HEK293 (cell line): ENCODE measurements around the gene CRABP2.
A peak's percentile ranks its signal among the peaks of the same experiment; 100 is the strongest.

Experiments used
- CTCF ChIA-PET: fragments of 350-600 bp; formaldehyde crosslinking; extraction: SDS; loops from one replicate; lab custom pipeline; 2021; ENCODE audit warnings: antibody characterized with exemption; lab: Yijun Ruan, JAX
- POLR2A ChIA-PET: fragments of 300-600 bp; formaldehyde crosslinking; extraction: SDS; loops from one replicate; lab custom pipeline; 2020; ENCODE audit warnings: antibody characterized with exemption, inconsistent platforms; lab: Yijun Ruan, JAX
- H3K27ac ChIP-seq: fragments of 200-500 bp; sonication (Bioruptor generic); 2 replicates; pipeline ENCODE4 v1.5.1; 2014; ENCODE audit warnings: low read depth, low read length, control low read depth, inconsistent platforms; ENCODE audit errors: extremely low read depth
- H3K36me3 ChIP-seq, 2 experiments: fragments of 200-500 bp in 1 of 2; sonication (Bioruptor generic) in 1 of 2; 1 replicate in 1 of 2; 2 replicates in 1 of 2; pipeline ENCODE4 v1.5.1; 2014 to 2017; ENCODE audit warnings: inconsistent platforms in 2 of 2, low read length in 2 of 2; ENCODE audit not compliant: control insufficient read depth in 2 of 2, insufficient read depth in 1 of 2
- H3K4me1 ChIP-seq: fragments of 200-500 bp; sonication (Bioruptor generic); 2 replicates; pipeline ENCODE4 v1.5.1; 2014; ENCODE audit warnings: mild to moderate bottlenecking, low read length, inconsistent platforms; ENCODE audit not compliant: control insufficient read depth, insufficient read depth
- H3K4me3 ChIP-seq: 2 replicates; pipeline ENCODE4 v1.5.1; 2011; ENCODE audit warnings: low read depth, mild to moderate bottlenecking, control low read depth, low read length, moderate library complexity
- H3K9me3 ChIP-seq: fragments of 200-500 bp; sonication (Bioruptor generic); 2 replicates; pipeline ENCODE4 v1.5.1; 2014; ENCODE audit warnings: low read depth, low read length, inconsistent platforms; ENCODE audit not compliant: control insufficient read depth, insufficient read depth
- KLF1 ChIP-seq: fragments of 450-650 bp; formaldehyde crosslinking; IDR thresholded peaks from 2 replicates; pipeline ENCODE4 v1.5.1; 2016; ENCODE audit warnings: missing biosample characterization, missing genetic modification characterization
- ZBTB17 ChIP-seq: fragments of 450-650 bp; formaldehyde crosslinking; IDR thresholded peaks from 2 replicates; pipeline ENCODE4 v1.5.1; 2016; ENCODE audit warnings: missing biosample characterization, missing genetic modification characterization
- ZFP69B ChIP-seq: fragments of 450-650 bp; formaldehyde crosslinking; IDR thresholded peaks from 2 replicates; pipeline ENCODE4 v1.5.1; 2016; ENCODE audit warnings: missing biosample characterization, missing genetic modification characterization
- ZIC2 ChIP-seq: fragments of 450-650 bp; formaldehyde crosslinking; IDR thresholded peaks from 2 replicates; pipeline ENCODE4 v1.5.1; 2016; ENCODE audit warnings: missing biosample characterization, missing genetic modification characterization
- ZNF169 ChIP-seq: fragments of 450-650 bp; formaldehyde crosslinking; IDR thresholded peaks from 2 replicates; pipeline ENCODE4 v1.5.1; 2016; ENCODE audit warnings: missing biosample characterization, missing genetic modification characterization
- ZNF548 ChIP-seq: fragments of 450-650 bp; formaldehyde crosslinking; IDR thresholded peaks from 2 replicates; pipeline ENCODE4 v1.5.1; 2016; ENCODE audit warnings: missing biosample characterization, missing genetic modification characterization
- ZNF585B ChIP-seq: fragments of 450-650 bp; formaldehyde crosslinking; IDR thresholded peaks from 2 replicates; pipeline ENCODE4 v1.5.1; 2016; ENCODE audit warnings: missing biosample characterization, missing genetic modification characterization
- TF ChIP-seq, protein P1 (sequence below): fragments of 450-650 bp; formaldehyde crosslinking; IDR thresholded peaks from 2 replicates; pipeline ENCODE4 v1.5.1; 2016; ENCODE audit warnings: missing biosample characterization, missing genetic modification characterization
- TF ChIP-seq, protein P2 (sequence below): fragments of 450-650 bp; formaldehyde crosslinking; IDR thresholded peaks from 2 replicates; pipeline ENCODE4 v1.5.1; 2016; ENCODE audit warnings: missing biosample characterization, missing genetic modification characterization
- TF ChIP-seq, protein P3 (sequence below): fragments of 450-650 bp; formaldehyde crosslinking; IDR thresholded peaks from 2 replicates; pipeline ENCODE4 v1.5.1; 2017; ENCODE audit warnings: missing biosample characterization, missing genetic modification characterization
- TF ChIP-seq, protein P4 (sequence below): fragments of 450-650 bp; formaldehyde crosslinking; IDR thresholded peaks from 2 replicates; pipeline ENCODE4 v1.5.1; 2016; ENCODE audit warnings: missing biosample characterization, missing genetic modification characterization
- TF ChIP-seq, protein P5 (sequence below): fragments of 450-650 bp; formaldehyde crosslinking; IDR thresholded peaks from 2 replicates; pipeline ENCODE4 v1.5.1; 2016; ENCODE audit warnings: missing biosample characterization, missing genetic modification characterization
- TF ChIP-seq, protein P6 (sequence below): fragments of 450-650 bp; formaldehyde crosslinking; IDR thresholded peaks from 2 replicates; pipeline ENCODE4 v1.5.1; 2016; ENCODE audit warnings: missing biosample characterization, missing genetic modification characterization, low read depth

Gene CRABP2

DNA sequence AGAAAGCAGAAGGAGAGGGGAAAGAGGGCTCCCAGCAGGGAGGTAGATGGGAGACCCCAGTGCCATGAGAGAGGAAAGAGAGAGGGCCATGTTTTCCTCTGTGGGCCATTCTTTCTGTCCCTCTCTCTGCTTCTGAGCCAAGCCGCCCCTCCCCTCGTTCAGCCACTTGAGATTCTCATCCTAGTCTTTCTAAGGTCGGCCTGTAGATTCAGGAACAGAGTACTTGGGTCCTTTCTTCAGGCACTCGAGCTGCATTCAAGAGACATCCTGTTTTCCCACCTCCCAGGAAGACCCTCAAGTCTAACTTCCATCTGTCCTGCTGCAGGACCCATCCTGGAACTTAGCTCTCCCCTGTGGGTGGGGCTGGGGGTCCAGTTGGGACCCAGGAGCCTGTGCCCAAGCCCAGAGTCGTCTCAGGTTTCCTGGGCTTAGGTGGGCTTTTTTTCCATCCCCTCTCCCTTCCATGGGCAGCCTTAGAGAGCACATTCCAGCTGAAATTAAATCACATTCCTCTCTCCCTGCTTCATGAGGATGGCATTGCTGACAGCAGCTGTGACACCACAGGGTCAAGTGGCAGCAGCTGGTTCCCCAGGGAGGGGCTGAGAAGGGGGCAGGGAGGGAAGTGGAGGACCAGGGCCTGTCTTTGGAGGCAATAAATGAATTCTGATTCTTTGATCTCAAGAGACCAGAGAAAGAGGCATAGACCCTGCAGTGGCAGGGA, 41.2 kb downstream of the CRABP2 start:
- no peaks in the 10 kb centered on the region for H3K36me3 ChIP-seq
- peaks cover 9% of the 10 kb centered on the region; the same call in 1 of the 2 replicates for H3K4me1 ChIP-seq
- TF ChIP-seq, protein P1, sequence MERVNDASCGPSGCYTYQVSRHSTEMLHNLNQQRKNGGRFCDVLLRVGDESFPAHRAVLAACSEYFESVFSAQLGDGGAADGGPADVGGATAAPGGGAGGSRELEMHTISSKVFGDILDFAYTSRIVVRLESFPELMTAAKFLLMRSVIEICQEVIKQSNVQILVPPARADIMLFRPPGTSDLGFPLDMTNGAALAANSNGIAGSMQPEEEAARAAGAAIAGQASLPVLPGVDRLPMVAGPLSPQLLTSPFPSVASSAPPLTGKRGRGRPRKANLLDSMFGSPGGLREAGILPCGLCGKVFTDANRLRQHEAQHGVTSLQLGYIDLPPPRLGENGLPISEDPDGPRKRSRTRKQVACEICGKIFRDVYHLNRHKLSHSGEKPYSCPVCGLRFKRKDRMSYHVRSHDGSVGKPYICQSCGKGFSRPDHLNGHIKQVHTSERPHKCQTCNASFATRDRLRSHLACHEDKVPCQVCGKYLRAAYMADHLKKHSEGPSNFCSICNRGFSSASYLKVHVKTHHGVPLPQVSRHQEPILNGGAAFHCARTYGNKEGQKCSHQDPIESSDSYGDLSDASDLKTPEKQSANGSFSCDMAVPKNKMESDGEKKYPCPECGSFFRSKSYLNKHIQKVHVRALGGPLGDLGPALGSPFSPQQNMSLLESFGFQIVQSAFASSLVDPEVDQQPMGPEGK = 0 out of 2 replicates have a peak, but pooled peaks have one; percentile 0
- TF ChIP-seq KLF1 (tag by site-specific recombination) (no peak), ZIC2 (tag by site-specific recombination) (0 out of 2 replicates have a peak, but pooled peaks have one; percentile 13), ZBTB17 (0 out of 2 replicates have a peak, but pooled peaks have one; percentile 10)
- TF ChIP-seq, protein P2, sequence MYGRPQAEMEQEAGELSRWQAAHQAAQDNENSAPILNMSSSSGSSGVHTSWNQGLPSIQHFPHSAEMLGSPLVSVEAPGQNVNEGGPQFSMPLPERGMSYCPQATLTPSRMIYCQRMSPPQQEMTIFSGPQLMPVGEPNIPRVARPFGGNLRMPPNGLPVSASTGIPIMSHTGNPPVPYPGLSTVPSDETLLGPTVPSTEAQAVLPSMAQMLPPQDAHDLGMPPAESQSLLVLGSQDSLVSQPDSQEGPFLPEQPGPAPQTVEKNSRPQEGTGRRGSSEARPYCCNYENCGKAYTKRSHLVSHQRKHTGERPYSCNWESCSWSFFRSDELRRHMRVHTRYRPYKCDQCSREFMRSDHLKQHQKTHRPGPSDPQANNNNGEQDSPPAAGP (tag by site-specific recombination) = 0 out of 2 replicates have a peak, but pooled peaks have one; percentile 26
- H3K4me3 ChIP-seq = no peak overlapping the region
- POLR2A ChIA-PET = interaction anchor here (0.8 to 2.6 kb wide), 6 partner anchors 9 to 64 kb away, joined by 3 to 16 read pairs (median 5); partner anchors contain the start of genes ISG20L2, METTL25B and NES
- CTCF ChIA-PET = interaction anchor here (0.6 to 15.2 kb wide), 8 partner anchors 18 to 62 kb away, joined by 3 to 564 read pairs (median 4); partner anchors contain the start of genes HAPLN2 and NES
- H3K9me3 ChIP-seq = no peaks in the 10 kb centered on the region
- no peak overlapping the region for H3K27ac ChIP-seq

DNA sequence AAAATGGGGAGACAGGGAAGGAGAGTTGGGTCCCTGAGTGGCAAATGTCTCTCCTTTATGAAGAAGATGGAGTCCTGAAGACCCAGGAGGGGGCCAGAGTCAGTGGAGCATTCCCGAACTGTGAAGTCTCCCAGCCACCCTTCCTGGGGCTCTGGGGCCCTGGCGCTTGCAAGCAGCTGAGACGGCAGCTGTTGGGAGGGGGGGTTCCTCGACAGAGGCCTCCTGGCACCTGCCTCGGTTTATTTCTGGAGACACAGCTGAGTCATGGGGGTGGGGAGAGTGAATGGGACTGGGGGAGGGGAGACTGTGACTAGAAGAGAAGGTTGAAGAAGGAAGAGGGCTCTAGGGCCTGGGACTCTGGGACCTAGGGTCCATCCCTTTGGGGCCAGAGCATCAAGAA, 42.2 kb downstream of the CRABP2 start:
- TF ChIP-seq ZFP69B (tag by site-specific recombination) = no peak
- TF ChIP-seq, protein P1 = 0 out of 2 replicates have a peak, but pooled peaks have one; percentile 34
- no peak for TF ChIP-seq ZNF169 (tag by site-specific recombination)
- TF ChIP-seq, protein P3, sequence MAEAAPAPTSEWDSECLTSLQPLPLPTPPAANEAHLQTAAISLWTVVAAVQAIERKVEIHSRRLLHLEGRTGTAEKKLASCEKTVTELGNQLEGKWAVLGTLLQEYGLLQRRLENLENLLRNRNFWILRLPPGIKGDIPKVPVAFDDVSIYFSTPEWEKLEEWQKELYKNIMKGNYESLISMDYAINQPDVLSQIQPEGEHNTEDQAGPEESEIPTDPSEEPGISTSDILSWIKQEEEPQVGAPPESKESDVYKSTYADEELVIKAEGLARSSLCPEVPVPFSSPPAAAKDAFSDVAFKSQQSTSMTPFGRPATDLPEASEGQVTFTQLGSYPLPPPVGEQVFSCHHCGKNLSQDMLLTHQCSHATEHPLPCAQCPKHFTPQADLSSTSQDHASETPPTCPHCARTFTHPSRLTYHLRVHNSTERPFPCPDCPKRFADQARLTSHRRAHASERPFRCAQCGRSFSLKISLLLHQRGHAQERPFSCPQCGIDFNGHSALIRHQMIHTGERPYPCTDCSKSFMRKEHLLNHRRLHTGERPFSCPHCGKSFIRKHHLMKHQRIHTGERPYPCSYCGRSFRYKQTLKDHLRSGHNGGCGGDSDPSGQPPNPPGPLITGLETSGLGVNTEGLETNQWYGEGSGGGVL (tag by site-specific recombination) = 0 out of 2 replicates have a peak, but pooled peaks have one; percentile 18
- POLR2A ChIA-PET = interaction anchor here (2.0 kb wide), 1 partner anchor 10 kb away, joined by 4 read pairs; no protein-coding TSS in a partner anchor
- CTCF ChIA-PET = interaction anchor here (0.7 to 15.2 kb wide), 3 partner anchors 19 to 226 kb away, joined by 3 to 564 read pairs (median 4); partner anchors contain the start of gene NES
- Histone ChIP-seq H3K9me3 (no peaks in the 10 kb centered on the region), H3K4me3 (no peak overlapping the region), H3K4me1 (peaks cover 9% of the 10 kb centered on the region; the same call in 1 of the 2 replicates), H3K36me3 (no peaks in the 10 kb centered on the region), H3K27ac (no peak overlapping the region)

DNA sequence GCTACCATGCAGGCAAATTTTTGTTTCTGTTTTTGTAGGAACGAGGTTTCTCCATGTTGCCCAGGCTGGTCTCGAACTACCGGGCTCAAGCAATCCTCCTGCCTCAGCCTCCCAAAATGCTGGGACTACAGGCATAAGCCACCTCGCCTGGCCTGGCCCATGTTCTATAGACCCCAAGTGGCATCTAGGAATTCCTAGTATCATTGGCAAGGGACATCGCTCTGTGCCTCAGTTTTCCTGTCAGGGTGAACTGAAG, 42.7 kb downstream of the CRABP2 start:
- no peaks in the 10 kb centered on the region for H3K9me3 ChIP-seq
- ChIA-PET CTCF (interaction anchor here (0.7 to 15.2 kb wide), 5 partner anchors 19 to 226 kb away, joined by 3 to 564 read pairs (median 4); partner anchors contain the start of gene NES), POLR2A (no interaction called here)
- H3K27ac ChIP-seq = no peak overlapping the region
- H3K4me1 ChIP-seq = peaks cover 9% of the 10 kb centered on the region; the same call in 1 of the 2 replicates
- H3K4me3 ChIP-seq = no peak overlapping the region
- no peaks in the 10 kb centered on the region for H3K36me3 ChIP-seq
- TF ChIP-seq ZFP69B (tag by site-specific recombination) (no peak), ZNF548 (tag by site-specific recombination) (no peak), ZNF585B (no peak)
- TF ChIP-seq, protein P4, sequence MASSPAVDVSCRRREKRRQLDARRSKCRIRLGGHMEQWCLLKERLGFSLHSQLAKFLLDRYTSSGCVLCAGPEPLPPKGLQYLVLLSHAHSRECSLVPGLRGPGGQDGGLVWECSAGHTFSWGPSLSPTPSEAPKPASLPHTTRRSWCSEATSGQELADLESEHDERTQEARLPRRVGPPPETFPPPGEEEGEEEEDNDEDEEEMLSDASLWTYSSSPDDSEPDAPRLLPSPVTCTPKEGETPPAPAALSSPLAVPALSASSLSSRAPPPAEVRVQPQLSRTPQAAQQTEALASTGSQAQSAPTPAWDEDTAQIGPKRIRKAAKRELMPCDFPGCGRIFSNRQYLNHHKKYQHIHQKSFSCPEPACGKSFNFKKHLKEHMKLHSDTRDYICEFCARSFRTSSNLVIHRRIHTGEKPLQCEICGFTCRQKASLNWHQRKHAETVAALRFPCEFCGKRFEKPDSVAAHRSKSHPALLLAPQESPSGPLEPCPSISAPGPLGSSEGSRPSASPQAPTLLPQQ (tag by site-specific recombination) = no peak
- TF ChIP-seq, protein P5, sequence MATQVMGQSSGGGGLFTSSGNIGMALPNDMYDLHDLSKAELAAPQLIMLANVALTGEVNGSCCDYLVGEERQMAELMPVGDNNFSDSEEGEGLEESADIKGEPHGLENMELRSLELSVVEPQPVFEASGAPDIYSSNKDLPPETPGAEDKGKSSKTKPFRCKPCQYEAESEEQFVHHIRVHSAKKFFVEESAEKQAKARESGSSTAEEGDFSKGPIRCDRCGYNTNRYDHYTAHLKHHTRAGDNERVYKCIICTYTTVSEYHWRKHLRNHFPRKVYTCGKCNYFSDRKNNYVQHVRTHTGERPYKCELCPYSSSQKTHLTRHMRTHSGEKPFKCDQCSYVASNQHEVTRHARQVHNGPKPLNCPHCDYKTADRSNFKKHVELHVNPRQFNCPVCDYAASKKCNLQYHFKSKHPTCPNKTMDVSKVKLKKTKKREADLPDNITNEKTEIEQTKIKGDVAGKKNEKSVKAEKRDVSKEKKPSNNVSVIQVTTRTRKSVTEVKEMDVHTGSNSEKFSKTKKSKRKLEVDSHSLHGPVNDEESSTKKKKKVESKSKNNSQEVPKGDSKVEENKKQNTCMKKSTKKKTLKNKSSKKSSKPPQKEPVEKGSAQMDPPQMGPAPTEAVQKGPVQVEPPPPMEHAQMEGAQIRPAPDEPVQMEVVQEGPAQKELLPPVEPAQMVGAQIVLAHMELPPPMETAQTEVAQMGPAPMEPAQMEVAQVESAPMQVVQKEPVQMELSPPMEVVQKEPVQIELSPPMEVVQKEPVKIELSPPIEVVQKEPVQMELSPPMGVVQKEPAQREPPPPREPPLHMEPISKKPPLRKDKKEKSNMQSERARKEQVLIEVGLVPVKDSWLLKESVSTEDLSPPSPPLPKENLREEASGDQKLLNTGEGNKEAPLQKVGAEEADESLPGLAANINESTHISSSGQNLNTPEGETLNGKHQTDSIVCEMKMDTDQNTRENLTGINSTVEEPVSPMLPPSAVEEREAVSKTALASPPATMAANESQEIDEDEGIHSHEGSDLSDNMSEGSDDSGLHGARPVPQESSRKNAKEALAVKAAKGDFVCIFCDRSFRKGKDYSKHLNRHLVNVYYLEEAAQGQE (tag by site-specific recombination) = no peak
- TF ChIP-seq, protein P6, sequence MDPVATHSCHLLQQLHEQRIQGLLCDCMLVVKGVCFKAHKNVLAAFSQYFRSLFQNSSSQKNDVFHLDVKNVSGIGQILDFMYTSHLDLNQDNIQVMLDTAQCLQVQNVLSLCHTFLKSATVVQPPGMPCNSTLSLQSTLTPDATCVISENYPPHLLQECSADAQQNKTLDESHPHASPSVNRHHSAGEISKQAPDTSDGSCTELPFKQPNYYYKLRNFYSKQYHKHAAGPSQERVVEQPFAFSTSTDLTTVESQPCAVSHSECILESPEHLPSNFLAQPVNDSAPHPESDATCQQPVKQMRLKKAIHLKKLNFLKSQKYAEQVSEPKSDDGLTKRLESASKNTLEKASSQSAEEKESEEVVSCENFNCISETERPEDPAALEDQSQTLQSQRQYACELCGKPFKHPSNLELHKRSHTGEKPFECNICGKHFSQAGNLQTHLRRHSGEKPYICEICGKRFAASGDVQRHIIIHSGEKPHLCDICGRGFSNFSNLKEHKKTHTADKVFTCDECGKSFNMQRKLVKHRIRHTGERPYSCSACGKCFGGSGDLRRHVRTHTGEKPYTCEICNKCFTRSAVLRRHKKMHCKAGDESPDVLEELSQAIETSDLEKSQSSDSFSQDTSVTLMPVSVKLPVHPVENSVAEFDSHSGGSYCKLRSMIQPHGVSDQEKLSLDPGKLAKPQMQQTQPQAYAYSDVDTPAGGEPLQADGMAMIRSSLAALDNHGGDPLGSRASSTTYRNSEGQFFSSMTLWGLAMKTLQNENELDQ = no peak
